ENCODE results near the gene MAST1.
"Not testable (repeated sequence)": the region's sequence is repeated elsewhere in the genome, so short reads cannot be mapped to it uniquely, and the experiment has no call there.

MAST1 gene

GRCh38 chr19:12804051-12804450 lies 34.3 kb upstream of the MAST1 start:
- Histone ChIP-seq H3K23ac (ENCODE audit: low read length) (no peak overlapping the region), H3K27ac (ENCODE audit: low read depth, low read length) (no peak overlapping the region), H2BK5ac (ENCODE audit: low read depth, low read length, poor library complexity) (no peak overlapping the region), H2BK12ac (ENCODE audit: low read length) (no peak overlapping the region), H3K18ac (ENCODE audit: low read length) (no peak overlapping the region), H3K4me1 (ENCODE audit: control insufficient read depth in 1 of 2, insufficient read depth in 2 of 2, low read length in 2 of 2) (peaks cover 11 to 21% of the 10 kb centered on the region in 2 experiments), H3K4me3 (ENCODE audit: low read depth, low read length) (no peak overlapping the region), H4K8ac (ENCODE audit: low read depth, low read length) (no peak overlapping the region), H4K91ac (ENCODE audit: low read depth, low read length) (no peak overlapping the region), H3K14ac (ENCODE audit: low read length) (no peak overlapping the region), H3K9me3 (ENCODE audit: insufficient read depth, low read depth, low read length) (no peaks in the 10 kb centered on the region), H3K4me2 (ENCODE audit: low read length) (no peak overlapping the region), H3K9ac (ENCODE audit: low read length) (no peak overlapping the region), H3K79me1 (ENCODE audit: low read length) (peaks cover 11% of the 10 kb centered on the region), H3K27me3 (ENCODE audit: insufficient read depth, low read length) (no peaks in the 10 kb centered on the region), H3K79me2 (ENCODE audit: control insufficient read depth, insufficient read depth, low read length, poor library complexity) (peaks cover 9% of the 10 kb centered on the region), H2AFZ (ENCODE audit: insufficient read depth, low read length, poor library complexity) (no peak overlapping the region), H2AK5ac (ENCODE audit: low read length) (no peak overlapping the region), H3K36me3 (ENCODE audit: control insufficient read depth in 1 of 2, insufficient read depth in 2 of 2, low read length in 2 of 2) (peaks cover 19 to 21% of the 10 kb centered on the region in 2 experiments), H4K12ac (ENCODE audit: low read depth, low read length) (no peak overlapping the region), H2BK120ac (ENCODE audit: insufficient read depth, low read length, poor library complexity) (no peak overlapping the region), H3K4ac (ENCODE audit: low read depth, low read length) (no peak overlapping the region)
- 100% methylated on average over 6 of the region's 26 CpGs for WGBS (ENCODE audit: extremely low coverage, insufficient coverage, insufficient read length)
- DNase-seq: no peak

- Histone ChIP-seq H2AK5ac (ENCODE audit: low read length) (peak within 1 kb of the TSS; percentile 40), H3K36me3 (ENCODE audit: control insufficient read depth in 1 of 2, insufficient read depth in 2 of 2, low read length in 2 of 2) (peaks cover 15 to 17% of the 10 kb centered on the region in 2 experiments), H4K91ac (ENCODE audit: low read depth, low read length) (peak within 1 kb of the TSS; percentile 87), H3K18ac (ENCODE audit: low read length) (peak within 1 kb of the TSS; percentile 84), H2BK12ac (ENCODE audit: low read length) (peak within 1 kb of the TSS; percentile 68), H3K4me3 (ENCODE audit: low read depth, low read length) (peak within 1 kb of the TSS; percentile 81), H4K12ac (ENCODE audit: low read depth, low read length) (peak within 1 kb of the TSS; percentile 99), H3K79me2 (ENCODE audit: control insufficient read depth, insufficient read depth, low read length, poor library complexity) (peaks cover 4% of the 10 kb centered on the region), H3K4ac (ENCODE audit: low read depth, low read length) (peak within 1 kb of the TSS; percentile 67), H3K23ac (ENCODE audit: low read length) (no peak within 1 kb of the TSS), H2BK5ac (ENCODE audit: low read depth, low read length, poor library complexity) (peak within 1 kb of the TSS; percentile 65), H3K9me3 (ENCODE audit: insufficient read depth, low read depth, low read length) (no peaks in the 10 kb centered on the region), H3K4me2 (ENCODE audit: low read length) (peak within 1 kb of the TSS; percentile 80), H3K9ac (ENCODE audit: low read length) (peak within 1 kb of the TSS; percentile 73), H3K14ac (ENCODE audit: low read length) (peak within 1 kb of the TSS; percentile 88), H4K8ac (ENCODE audit: low read depth, low read length) (peak within 1 kb of the TSS; percentile 99), H3K27me3 (ENCODE audit: insufficient read depth, low read length) (no peaks in the 10 kb centered on the region), H3K27ac (ENCODE audit: low read depth, low read length) (no peak within 1 kb of the TSS), H2AFZ (ENCODE audit: insufficient read depth, low read length, poor library complexity) (peak within 1 kb of the TSS; percentile 90), H2BK120ac (ENCODE audit: insufficient read depth, low read length, poor library complexity) (peak within 1 kb of the TSS; percentile 82), H3K79me1 (ENCODE audit: low read length) (peaks cover 6% of the 10 kb centered on the region), H3K4me1 (ENCODE audit: control insufficient read depth in 1 of 2, insufficient read depth in 2 of 2, low read length in 2 of 2) (peaks cover 11 to 18% of the 10 kb centered on the region in 2 experiments)
- no CpG with 5 or more reads among the region's 66 CpGs for WGBS (ENCODE audit: extremely low coverage, insufficient coverage, insufficient read length)
- DNase-seq: peak; percentile 93 to 96
These were observed 31.9 kb upstream of the MAST1 start, which contains the start of gene RNASEH2A for GRCh38 chr19:12806242-12807081. Gene RNASEH2A, plus strand, starts transcription at chr19:12806584. Its CDS starts 90 bp downstream, at chr19:12806674.

- Histone ChIP-seq H3K36me3 (ENCODE audit: control insufficient read depth in 1 of 2, insufficient read depth in 2 of 2, low read length in 2 of 2) (peaks cover 25 to 29% of the 10 kb centered on the region in 2 experiments), H2AK5ac (ENCODE audit: low read length) (no peak overlapping the region), H4K91ac (ENCODE audit: low read depth, low read length) (no peak overlapping the region), H4K12ac (ENCODE audit: low read depth, low read length) (no peak overlapping the region), H3K14ac (ENCODE audit: low read length) (no peak overlapping the region), H2BK12ac (ENCODE audit: low read length) (no peak overlapping the region), H3K18ac (ENCODE audit: low read length) (no peak overlapping the region), H3K79me2 (ENCODE audit: control insufficient read depth, insufficient read depth, low read length, poor library complexity) (no peaks in the 10 kb centered on the region), H3K79me1 (ENCODE audit: low read length) (no peaks in the 10 kb centered on the region), H3K4ac (ENCODE audit: low read depth, low read length) (no peak overlapping the region), H4K8ac (ENCODE audit: low read depth, low read length) (no peak overlapping the region), H2BK5ac (ENCODE audit: low read depth, low read length, poor library complexity) (no peak overlapping the region), H3K4me3 (ENCODE audit: low read depth, low read length) (no peak overlapping the region), H3K4me2 (ENCODE audit: low read length) (no peak overlapping the region), H2BK120ac (ENCODE audit: insufficient read depth, low read length, poor library complexity) (no peak overlapping the region), H3K27me3 (ENCODE audit: insufficient read depth, low read length) (no peaks in the 10 kb centered on the region), H3K9me3 (ENCODE audit: insufficient read depth, low read depth, low read length) (no peaks in the 10 kb centered on the region), H3K27ac (ENCODE audit: low read depth, low read length) (no peak overlapping the region), H3K4me1 (ENCODE audit: control insufficient read depth in 1 of 2, insufficient read depth in 2 of 2, low read length in 2 of 2) (no peaks in the 10 kb centered on the region), H3K23ac (ENCODE audit: low read length) (no peak overlapping the region), H2AFZ (ENCODE audit: insufficient read depth, low read length, poor library complexity) (no peak overlapping the region), H3K9ac (ENCODE audit: low read length) (no peak overlapping the region)
- DNase-seq: no peak
- no CpG with 5 or more reads among the region's 7 CpGs for WGBS (ENCODE audit: extremely low coverage, insufficient coverage, insufficient read length)
These were observed 23.2 kb upstream of the MAST1 start for GRCh38 chr19:12815088-12815487.

- H2AFZ ChIP-seq (ENCODE audit: insufficient read depth, low read length, poor library complexity); H3K4me3 ChIP-seq (ENCODE audit: low read depth, low read length); H3K79me1 ChIP-seq (ENCODE audit: low read length); H3K23ac ChIP-seq (ENCODE audit: low read length); H3K4me1 ChIP-seq (ENCODE audit: control insufficient read depth in 1 of 2, insufficient read depth in 2 of 2, low read length in 2 of 2); H3K14ac ChIP-seq (ENCODE audit: low read length); H4K91ac ChIP-seq (ENCODE audit: low read depth, low read length); H2BK12ac ChIP-seq (ENCODE audit: low read length); H4K8ac ChIP-seq (ENCODE audit: low read depth, low read length); H3K18ac ChIP-seq (ENCODE audit: low read length); H3K4me2 ChIP-seq (ENCODE audit: low read length); H3K27ac ChIP-seq (ENCODE audit: low read depth, low read length); H3K4ac ChIP-seq (ENCODE audit: low read depth, low read length); H3K27me3 ChIP-seq (ENCODE audit: insufficient read depth, low read length); H2BK120ac ChIP-seq (ENCODE audit: insufficient read depth, low read length, poor library complexity); H3K9me3 ChIP-seq (ENCODE audit: insufficient read depth, low read depth, low read length); H2AK5ac ChIP-seq (ENCODE audit: low read length); H4K12ac ChIP-seq (ENCODE audit: low read depth, low read length); DNase-seq; H3K9ac ChIP-seq (ENCODE audit: low read length); H2BK5ac ChIP-seq (ENCODE audit: low read depth, low read length, poor library complexity); H3K79me2 ChIP-seq (ENCODE audit: control insufficient read depth, insufficient read depth, low read length, poor library complexity): not testable (repeated sequence)
- H3K36me3 ChIP-seq (ENCODE audit: control insufficient read depth in 1 of 2, insufficient read depth in 2 of 2, low read length in 2 of 2): peaks cover 18 to 21% of the 10 kb centered on the region in 2 experiments
- WGBS (ENCODE audit: extremely low coverage, insufficient coverage, insufficient read length): no CpG with 5 or more reads among the region's 6 CpGs
These were observed 21.1 kb upstream of the MAST1 start for GRCh38 chr19:12817188-12817587.
